Amniotic stem cell (primary cell): ENCODE measurements around the gene EMX1.
"Not testable (repeated sequence)": the region's sequence is repeated elsewhere in the genome, so short reads cannot be mapped to it uniquely, and the experiment has no call there.

Experiments used
- DNase-seq: peaks from one replicate; lab custom pipeline; 2025; lab: John Stamatoyannopoulos, UW

The EMX1 gene

GRCh38 chr2:72900191-72900825 is 17.0 kb upstream of the EMX1 start:
- DNase-seq: no peak

GRCh38 chr2:72901426-72901825 is 15.9 kb upstream of the EMX1 start:
- DNase-seq: no peak

GRCh38 chr2:72907369-72907768 is 9.9 kb upstream of the EMX1 start:
- not testable (repeated sequence) for DNase-seq

GRCh38 chr2:72908741-72909140 is 8.6 kb upstream of the EMX1 start:
- no peak for DNase-seq

GRCh38 chr2:72911256-72911655 is 6.1 kb upstream of the EMX1 start:
- DNase-seq: no peak

GRCh38 chr2:72913486-72914205 is 3.7 kb upstream of the EMX1 start:
- no peak for DNase-seq

GRCh38 chr2:72914206-72914559 is 3.1 kb upstream of the EMX1 start:
- no peak for DNase-seq

- no peak for DNase-seq
Measured at GRCh38 chr2:72914589-72915319, 2.6 kb upstream of the EMX1 start.

GRCh38 chr2:72915320-72915906 is 1.9 kb upstream of the EMX1 start:
- DNase-seq: no peak

- no peak for DNase-seq
Measured at GRCh38 chr2:72915907-72916742, 1.2 kb upstream of the EMX1 start.

GRCh38 chr2:72916743-72917137 is 579 bp upstream of the EMX1 start:
- no peak for DNase-seq

GRCh38 chr2:72917877-72918553 is 696 bp downstream of the EMX1 start:
- no peak for DNase-seq

GRCh38 chr2:72919414-72920317 is 2.3 kb downstream of the EMX1 start:
- no peak for DNase-seq

- DNase-seq: no peak
Measured at GRCh38 chr2:72920318-72921087, 3.2 kb downstream of the EMX1 start.

GRCh38 chr2:72921088-72921851 is 4.0 kb downstream of the EMX1 start:
- DNase-seq: no peak

GRCh38 chr2:72921853-72922252 is 4.5 kb downstream of the EMX1 start:
- no peak for DNase-seq

GRCh38 chr2:72923833-72924352 is 6.6 kb downstream of the EMX1 start:
- DNase-seq: no peak
